ENCODE measurements around the gene C7orf57.

C7orf57 gene

DNA sequence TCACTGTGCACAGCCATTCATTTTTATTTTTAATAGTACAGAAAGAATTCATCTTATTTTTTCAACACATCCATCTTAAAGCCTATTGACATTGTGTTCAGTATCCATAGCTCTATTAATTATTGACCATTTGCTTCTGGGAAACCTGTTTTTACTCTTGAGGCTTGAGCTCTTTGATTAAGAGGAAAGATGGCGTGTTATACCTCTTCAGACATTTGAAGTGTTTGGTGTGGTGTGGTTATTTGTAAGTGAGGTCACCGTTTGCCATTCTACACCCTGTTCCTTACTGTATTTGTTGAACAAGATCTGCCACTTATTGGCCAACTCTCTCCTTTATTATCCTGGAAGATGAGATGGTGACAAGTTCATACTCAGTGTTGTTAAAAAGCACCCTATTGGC, 18.4 kb downstream of the C7orf57 start:
- TF ChIP-seq, protein P1, sequence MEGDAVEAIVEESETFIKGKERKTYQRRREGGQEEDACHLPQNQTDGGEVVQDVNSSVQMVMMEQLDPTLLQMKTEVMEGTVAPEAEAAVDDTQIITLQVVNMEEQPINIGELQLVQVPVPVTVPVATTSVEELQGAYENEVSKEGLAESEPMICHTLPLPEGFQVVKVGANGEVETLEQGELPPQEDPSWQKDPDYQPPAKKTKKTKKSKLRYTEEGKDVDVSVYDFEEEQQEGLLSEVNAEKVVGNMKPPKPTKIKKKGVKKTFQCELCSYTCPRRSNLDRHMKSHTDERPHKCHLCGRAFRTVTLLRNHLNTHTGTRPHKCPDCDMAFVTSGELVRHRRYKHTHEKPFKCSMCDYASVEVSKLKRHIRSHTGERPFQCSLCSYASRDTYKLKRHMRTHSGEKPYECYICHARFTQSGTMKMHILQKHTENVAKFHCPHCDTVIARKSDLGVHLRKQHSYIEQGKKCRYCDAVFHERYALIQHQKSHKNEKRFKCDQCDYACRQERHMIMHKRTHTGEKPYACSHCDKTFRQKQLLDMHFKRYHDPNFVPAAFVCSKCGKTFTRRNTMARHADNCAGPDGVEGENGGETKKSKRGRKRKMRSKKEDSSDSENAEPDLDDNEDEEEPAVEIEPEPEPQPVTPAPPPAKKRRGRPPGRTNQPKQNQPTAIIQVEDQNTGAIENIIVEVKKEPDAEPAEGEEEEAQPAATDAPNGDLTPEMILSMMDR (IDR thresholded peaks at IDR 0.05; ENCODE audit: low read depth, low read length, missing control alignments): no peak
- no peak for DNase-seq (ENCODE audit: extremely low read depth, low read depth)
- no peak overlapping the region for H3K4me3 ChIP-seq (replicated peaks; ENCODE audit: low read depth, low read length)

DNA sequence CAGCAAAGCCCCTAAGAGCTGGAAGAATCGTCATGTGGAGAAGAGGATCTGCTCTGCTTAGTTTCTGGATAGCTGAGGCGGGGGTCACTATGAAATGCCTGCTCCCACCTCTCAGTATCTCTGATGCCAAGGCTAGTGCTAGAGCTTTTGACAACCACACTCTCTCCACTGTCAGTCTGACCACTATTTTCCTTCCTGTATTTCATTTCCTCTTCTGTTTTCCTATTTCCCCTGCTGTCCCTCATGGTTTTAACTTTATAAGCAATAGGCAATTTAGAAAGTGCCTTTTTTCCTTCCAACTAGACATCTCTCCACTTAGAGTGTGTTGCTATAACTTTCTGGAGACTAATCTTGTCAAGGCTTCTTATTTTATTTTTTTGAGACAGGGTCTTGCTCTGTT, 23.6 kb downstream of the C7orf57 start:
- no peak for DNase-seq (ENCODE audit: extremely low read depth, low read depth)
- TF ChIP-seq, protein P1 (IDR thresholded peaks at IDR 0.05; ENCODE audit: low read depth, low read length, missing control alignments): no peak
- H3K4me3 ChIP-seq (replicated peaks; ENCODE audit: low read depth, low read length): no peak overlapping the region

DNA sequence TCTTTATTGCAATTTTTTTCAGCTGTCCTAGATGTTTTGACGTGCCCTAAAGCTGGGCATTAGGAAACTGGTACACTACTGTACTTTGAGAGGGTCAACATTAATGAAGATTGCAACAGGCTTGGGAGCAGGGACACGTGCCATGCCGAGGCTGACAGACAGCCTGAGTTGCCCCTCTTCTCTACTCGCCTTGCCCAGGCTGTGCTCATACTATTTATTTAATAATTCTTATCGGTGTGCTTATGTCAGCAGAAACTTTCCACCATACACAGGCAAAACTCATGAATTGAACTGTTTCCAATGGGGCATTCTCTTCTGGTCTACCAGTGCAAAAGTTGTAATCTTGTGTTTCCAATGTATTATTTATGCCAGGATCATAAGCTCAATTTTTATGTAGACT, 24.4 kb downstream of the C7orf57 start:
- TF ChIP-seq, protein P1 (IDR thresholded peaks at IDR 0.05; ENCODE audit: low read depth, low read length, missing control alignments): no peak
- no peak for DNase-seq (ENCODE audit: extremely low read depth, low read depth)
- H3K4me3 ChIP-seq (replicated peaks; ENCODE audit: low read depth, low read length): no peak overlapping the region

DNA sequence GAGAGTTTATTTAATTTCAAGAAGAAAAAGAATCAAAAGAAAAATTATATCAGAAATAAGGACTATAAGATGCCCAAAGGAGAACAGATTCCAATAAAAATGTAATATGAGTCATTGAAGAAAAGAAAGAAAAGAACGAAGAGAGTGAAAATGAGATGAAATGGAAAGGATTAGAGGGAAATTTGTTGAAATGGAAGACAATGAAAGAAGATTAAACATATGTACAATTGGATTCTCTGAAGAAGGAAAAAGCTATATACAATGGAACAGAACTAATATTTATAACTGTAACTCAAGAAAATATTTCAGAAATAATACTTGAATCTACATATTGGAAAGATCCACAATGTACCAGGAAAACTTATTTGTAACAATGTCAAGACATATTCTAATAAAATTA, 28.6 kb downstream of the C7orf57 start:
- H3K4me3 ChIP-seq (replicated peaks; ENCODE audit: low read depth, low read length): no peak overlapping the region
- no peak for DNase-seq (ENCODE audit: extremely low read depth, low read depth)
- TF ChIP-seq, protein P1 (IDR thresholded peaks at IDR 0.05; ENCODE audit: low read depth, low read length, missing control alignments): no peak

DNA sequence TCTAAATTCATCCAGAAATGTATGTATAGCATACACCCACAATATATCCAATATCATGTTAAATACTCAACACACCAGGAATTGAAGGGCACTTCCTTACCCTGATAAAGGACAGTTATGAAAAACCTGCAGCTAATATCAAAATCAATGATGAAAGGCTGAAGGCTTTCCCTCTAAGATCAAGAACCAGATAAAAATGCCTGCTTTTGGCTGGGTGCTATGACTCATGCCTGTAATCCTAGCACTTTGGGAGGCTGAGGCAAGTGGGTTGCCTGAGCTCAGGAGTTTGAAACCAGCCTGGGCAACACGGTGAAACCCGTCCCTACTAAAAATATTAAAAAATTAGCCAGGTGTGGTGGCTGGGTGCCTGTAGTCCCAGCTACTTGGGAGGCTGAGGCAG, 32.1 kb downstream of the C7orf57 start:
- no peak overlapping the region for H3K4me3 ChIP-seq (replicated peaks; ENCODE audit: low read depth, low read length)
- DNase-seq (ENCODE audit: extremely low read depth, low read depth): no peak
- TF ChIP-seq, protein P1 (IDR thresholded peaks at IDR 0.05; ENCODE audit: low read depth, low read length, missing control alignments): no peak

DNA sequence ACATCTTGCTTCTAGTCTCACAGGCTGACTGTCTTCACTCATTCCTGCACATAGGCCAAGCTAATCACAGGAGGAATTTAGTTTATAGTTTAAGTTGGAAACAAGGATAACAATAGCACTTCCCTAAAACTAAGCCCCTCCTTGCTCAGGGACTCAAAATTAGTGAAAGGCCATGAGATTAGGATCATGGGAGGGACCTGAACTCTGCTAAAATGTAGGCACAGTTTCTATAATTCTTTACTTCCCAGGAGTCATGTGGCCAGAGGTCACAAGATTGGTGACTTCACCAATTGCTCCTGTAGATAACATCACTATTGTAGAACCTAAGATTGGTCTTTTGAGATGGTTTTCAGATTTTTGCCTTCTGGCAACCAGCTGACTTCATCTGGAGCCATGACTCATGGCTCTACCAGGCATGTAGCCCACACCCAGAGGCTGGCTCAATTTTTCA, 38.9 kb downstream of the C7orf57 start:
- TF ChIP-seq, protein P1 (IDR thresholded peaks at IDR 0.05; ENCODE audit: low read depth, low read length, missing control alignments): no peak
- DNase-seq (ENCODE audit: extremely low read depth, low read depth): no peak

DNA sequence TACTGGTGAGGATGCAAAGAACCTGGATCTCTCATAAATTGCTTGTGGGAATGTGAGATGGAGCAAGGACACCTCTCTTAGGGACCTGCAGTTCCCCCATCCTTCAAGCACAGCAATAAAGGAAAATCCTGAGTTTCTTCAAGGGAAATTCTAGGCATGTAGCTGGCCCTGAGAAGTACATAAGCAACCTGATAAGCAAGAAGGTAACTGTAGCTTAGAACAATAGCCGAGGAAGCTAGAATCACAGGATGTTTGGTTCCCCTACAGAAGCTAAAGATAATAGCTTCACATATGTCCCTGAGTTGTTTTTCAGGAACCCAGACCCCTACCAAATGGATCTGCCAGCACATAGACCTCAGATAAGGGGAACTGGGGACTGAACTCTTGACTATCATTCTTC, 42.1 kb downstream of the C7orf57 start:
- TF ChIP-seq, protein P1 (IDR thresholded peaks at IDR 0.05; ENCODE audit: low read depth, low read length, missing control alignments): no peak
- DNase-seq (ENCODE audit: extremely low read depth, low read depth): no peak
- no peak overlapping the region for H3K4me3 ChIP-seq (replicated peaks; ENCODE audit: low read depth, low read length)

More for the DNA sequence above, 38.9 kb downstream of the C7orf57 start:
- H3K4me3 ChIP-seq (replicated peaks; ENCODE audit: low read depth, low read length): no peak overlapping the region

Data from HFF-Myc (cell line).